Left renal pelvis (tissue), 4 donors: ENCODE results near the gene TMEM97. TPM values are rescaled to one million over a fixed set of nuclear protein-coding genes. Genes with fewer than 3 reads are reported as not detected.

ENCODE experiments used
- DNase-seq, 4 donors: peaks; one replicate each; pipeline ENCODE4 v3.0.0-alpha.2; 2013; ENCODE audit warnings: low read depth in 4 of 4, low spot score in 3 of 4
- polyA plus RNA-seq, 4 donors: library from polyadenylated mRNA; unstranded; fragments of 120-200 nt; gene quantifications; one replicate each; pipeline ENCODE4 v1.2.1, GENCODE V29; 2013; ENCODE audit not compliant: insufficient read length in 4 of 4

TMEM97 gene
- polyA plus RNA-seq, 4 donors, result 41.5 to 66.6 (median 56.6) TPM

- DNase-seq, result no peak
Observed at GRCh38 chr17:28363776-28364650, 45.0 kb downstream of the TMEM97 start.

GRCh38 chr17:28364665-28365363, 45.8 kb downstream of the TMEM97 start, which contains the start of gene SEBOX:
SEBOX (minus strand) TSS chr17:28365199; CDS start chr17:28365151, 48 bp downstream.
- DNase-seq, result no peak

- no peak for DNase-seq
Observed at GRCh38 chr17:28365487-28365886, 46.5 kb downstream of the TMEM97 start.

- no peak for DNase-seq
Observed at GRCh38 chr17:28366605-28367004, 47.6 kb downstream of the TMEM97 start.

GRCh38 chr17:28367641-28368305, 48.8 kb downstream of the TMEM97 start:
- DNase-seq, result no peak

- DNase-seq, result no peak
Observed at GRCh38 chr17:28368306-28368831, 49.4 kb downstream of the TMEM97 start.

- no peak for DNase-seq
Observed at GRCh38 chr17:28368915-28369683, 50.1 kb downstream of the TMEM97 start.

GRCh38 chr17:28369684-28370034, 50.7 kb downstream of the TMEM97 start:
- DNase-seq, result no peak

GRCh38 chr17:28370035-28370743, 51.2 kb downstream of the TMEM97 start, which contains the start of gene VTN:
VTN (minus strand) TSS chr17:28370307; CDS start chr17:28370203, 104 bp downstream.
- no peak for DNase-seq

GRCh38 chr17:28370744-28371103, 51.7 kb downstream of the TMEM97 start:
- DNase-seq, result no peak

GRCh38 chr17:28371245-28372202, 52.5 kb downstream of the TMEM97 start, which contains the start of gene SARM1:
SARM1 (plus strand) TSS chr17:28371694; CDS start chr17:28372033, 339 bp downstream.
- DNase-seq, result peak; percentile 70 to 80 (median 77)

GRCh38 chr17:28372203-28372944, 53.4 kb downstream of the TMEM97 start:
- DNase-seq, result no peak

GRCh38 chr17:28372945-28373274, 53.9 kb downstream of the TMEM97 start:
- no peak for DNase-seq

Other genes starting within 250 kb of the TMEM97 start
- 10 to 100 TPM; 52.8 to 67.3 (median 59.4) TPM for gene IFT20, start 16.3 kb downstream of the TMEM97 start, polyA plus RNA-seq
- 10 to 100 TPM; 32.4 to 47.3 (median 39.4) TPM for gene TNFAIP1, start 16.6 kb downstream of the TMEM97 start, polyA plus RNA-seq
- gene POLDIP2, start 38.3 kb downstream of the TMEM97 start, polyA plus RNA-seq, result 10 to 100 TPM; 63.1 to 94.1 (median 88.9) TPM
- not detected for gene SEBOX, start 46.0 kb downstream of the TMEM97 start, polyA plus RNA-seq
- 10 to 100 TPM in 3 of 4 donors, 1 to 10 TPM in 1; 5.7 to 18.2 (median 14.4) TPM for gene VTN, start 51.1 kb downstream of the TMEM97 start, polyA plus RNA-seq
- 10 to 100 TPM; 10.4 to 16.2 (median 12.7) TPM for gene SARM1, start 52.5 kb downstream of the TMEM97 start, polyA plus RNA-seq
- gene SLC46A1, start 87.0 kb downstream of the TMEM97 start, polyA plus RNA-seq, result 10 to 100 TPM; 13.3 to 17.5 (median 15.0) TPM
- gene SLC13A2, start 154.4 kb downstream of the TMEM97 start, polyA plus RNA-seq, result 10 to 100 TPM in 2 of 4 donors, 1 to 10 TPM in 1, under 1 TPM in 1; 0.30 to 13.9 (median 7.6) TPM
- gene FOXN1, start 187.1 kb downstream of the TMEM97 start, polyA plus RNA-seq, result under 1 TPM; 0.16 to 0.85 (median 0.58) TPM
- gene UNC119, start 233.4 kb downstream of the TMEM97 start, polyA plus RNA-seq, result 10 to 100 TPM; 31.9 to 70.4 (median 51.6) TPM